OCI-LY3 (cell line): Measurements from ENCODE around the gene DDN.

ENCODE experiments used
- EZH2phosphoT487 ChIP-seq: fragments of 200-600 bp; shearing (Covaris generic); IDR thresholded peaks from 2 replicates; pipeline ENCODE4 v1.6.1; 2018; ENCODE audit warnings: antibody characterized with exemption, mixed run types, low read depth
- TF ChIP-seq, protein P1 (sequence below): fragments of 200-600, 300-600 bp; sonication (generic); IDR thresholded peaks from 2 replicates; pipeline ENCODE4 v1.5.1; 2014; ENCODE audit warnings: antibody characterized with exemption, low read length, low read depth

- TF ChIP-seq EZH2phosphoT487: no peak
- TF ChIP-seq, protein P1, sequence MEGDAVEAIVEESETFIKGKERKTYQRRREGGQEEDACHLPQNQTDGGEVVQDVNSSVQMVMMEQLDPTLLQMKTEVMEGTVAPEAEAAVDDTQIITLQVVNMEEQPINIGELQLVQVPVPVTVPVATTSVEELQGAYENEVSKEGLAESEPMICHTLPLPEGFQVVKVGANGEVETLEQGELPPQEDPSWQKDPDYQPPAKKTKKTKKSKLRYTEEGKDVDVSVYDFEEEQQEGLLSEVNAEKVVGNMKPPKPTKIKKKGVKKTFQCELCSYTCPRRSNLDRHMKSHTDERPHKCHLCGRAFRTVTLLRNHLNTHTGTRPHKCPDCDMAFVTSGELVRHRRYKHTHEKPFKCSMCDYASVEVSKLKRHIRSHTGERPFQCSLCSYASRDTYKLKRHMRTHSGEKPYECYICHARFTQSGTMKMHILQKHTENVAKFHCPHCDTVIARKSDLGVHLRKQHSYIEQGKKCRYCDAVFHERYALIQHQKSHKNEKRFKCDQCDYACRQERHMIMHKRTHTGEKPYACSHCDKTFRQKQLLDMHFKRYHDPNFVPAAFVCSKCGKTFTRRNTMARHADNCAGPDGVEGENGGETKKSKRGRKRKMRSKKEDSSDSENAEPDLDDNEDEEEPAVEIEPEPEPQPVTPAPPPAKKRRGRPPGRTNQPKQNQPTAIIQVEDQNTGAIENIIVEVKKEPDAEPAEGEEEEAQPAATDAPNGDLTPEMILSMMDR: peak; percentile 91
These were observed 11.0 kb downstream of the DDN start for GRCh38 chr12:48988030-48988649.
